Transverse colon (tissue), 4 donors: Measurements from ENCODE around the gene TNFSF8. TPM values are rescaled to one million over a fixed set of nuclear protein-coding genes. Genes with fewer than 3 reads are reported as not detected.

Source experiments
- DNase-seq: peaks from one replicate; pipeline ENCODE4 v3.0.0-alpha.2; 2019
- H3K27ac ChIP-seq, 4 donors: fragments of 200-600 bp; sonication (generic); 2 replicates each; pipeline ENCODE4 v1.5.1; 2016 to 2018; ENCODE audit warnings: inconsistent platforms in 4 of 4
- H3K27me3 ChIP-seq: fragments of 200-600 bp; sonication (generic); 2 replicates; pipeline ENCODE4 v1.5.1; 2017; ENCODE audit warnings: inconsistent platforms
- H3K36me3 ChIP-seq, 4 donors: fragments of 200-600 bp; sonication (generic); 2 replicates each; pipeline ENCODE4 v1.5.1; 2017 to 2019; ENCODE audit warnings: inconsistent platforms in 4 of 4
- H3K4me1 ChIP-seq, 4 donors: fragments of 200-600 bp; sonication (generic); 2 replicates each; pipeline ENCODE4 v1.5.1; 2017 to 2020; ENCODE audit warnings: inconsistent platforms in 4 of 4
- H3K4me3 ChIP-seq, 4 donors: fragments of 200-600 bp; sonication (generic); 1 replicate in 1 of 4; 2 replicates in 3 of 4; pipeline versions ENCODE4 v1.5.1 to v1.6.1; 2017 to 2019; ENCODE audit warnings: inconsistent platforms in 4 of 4
- H3K9me3 ChIP-seq, 2 donors: fragments of 200-600 bp; sonication (generic); 2 replicates each; pipeline ENCODE4 v1.5.1; 2017 to 2019; ENCODE audit warnings: inconsistent platforms in 2 of 2
- CTCF ChIP-seq, 5 experiments: fragments of 200-600 bp in 3 of 5; fragments of 450-650 bp in 2 of 5; sonication (generic) in 3 of 5; IDR thresholded peaks; 1 replicate in 2 of 5; 2 replicates in 3 of 5; pipeline ENCODE4 v1.5.1; 2016 to 2017; ENCODE audit warnings: antibody characterized with exemption in 5 of 5, inconsistent platforms in 3 of 5, mild to moderate bottlenecking in 2 of 5, moderate library complexity in 1 of 5
- EP300 ChIP-seq: sonication (generic); formaldehyde crosslinking; IDR thresholded peaks from one replicate; pipeline ENCODE4 v1.6.1; 2017; ENCODE audit warnings: antibody characterized with exemption, low read depth
- POLR2A ChIP-seq: fragments of 450-650 bp; IDR thresholded peaks from one replicate; pipeline ENCODE4 v1.6.1; 2016; ENCODE audit warnings: antibody characterized with exemption, mild to moderate bottlenecking, moderate library complexity
- POLR2AphosphoS5 ChIP-seq, 3 donors: sonication (generic); formaldehyde crosslinking; IDR thresholded peaks; one replicate each; pipeline ENCODE4 v1.6.1; 2016; ENCODE audit warnings: antibody characterized with exemption in 3 of 3
- WGBS, 2 donors: methylation state at CpG; one replicate each; pipeline ENCODE4 v1.1.5; 2018; ENCODE audit warnings: low coverage in 1 of 2; 5-methylcytosine and 5-hydroxymethylcytosine counted together
- in situ Hi-C, 4 donors: fragments of 200-750 bp; cut with MboI; loops; one replicate each; pipeline versions ENCODE4 v1.15.0 to v1.15.1; 2017; ENCODE audit warnings: low sequenced_read_pairs in 3 of 4, low pct_ligation_motif_present in 1 of 4, low pct_unique_long_range_greater_than_20kb in 1 of 4
- intact Hi-C: fragments of 100-400 bp; cut with DNase I; formaldehyde crosslinking; loops from one replicate; pipeline ENCODE4 v1.15.1; 2023; ENCODE audit warnings: low total_unique reads
- total RNA-seq, 4 donors: library from RNA; depleted of rRNA; stranded (reverse); fragments of >200 nt; gene quantifications; one replicate each; pipeline ENCODE4 v1.1.0, GENCODE V29; 2016

TNFSF8 gene
- total RNA-seq: 1 to 10 TPM in 2 of 4 donors, not detected in 2; 1.2 to 5.2 TPM

GRCh38 chr9:114930056-114930812 lies at the start of gene TNFSF8:
Gene TNFSF8 (minus strand): TSS chr9:114930591. CDS start chr9:114930303, 288 bp downstream.
- no peaks in the 10 kb centered on the region for H3K9me3 ChIP-seq
- no peaks in the 10 kb centered on the region for H3K27me3 ChIP-seq
- peak; percentile 35 for DNase-seq
- no peaks in the 10 kb centered on the region for H3K36me3 ChIP-seq
- no peak for TF ChIP-seq CTCF (IDR thresholded peaks at IDR 0.05)
- peak in 2 of 3 donors; percentile 15 to 33 for TF ChIP-seq POLR2AphosphoS5 (IDR thresholded peaks at IDR 0.05)
- TF ChIP-seq POLR2A: peak; percentile 56
- TF ChIP-seq EP300: no peak
- peak within 1 kb of the TSS; percentile 41 to 69 (median 58) for H3K27ac ChIP-seq
- in situ Hi-C loops: no loop called here
- no peaks in the 10 kb centered on the region for H3K4me1 ChIP-seq
- H3K4me3 ChIP-seq: peak within 1 kb of the TSS in 2 of 4 donors; percentile 17 to 33
- intact Hi-C loops: no loop called here
- 65 to 93% methylated on average over 6 to 24 of the region's 24 CpGs for WGBS, 2 donors

- no peaks in the 10 kb centered on the region for H3K4me1 ChIP-seq
- TF ChIP-seq POLR2A: no peak
- TF ChIP-seq POLR2AphosphoS5 (IDR thresholded peaks at IDR 0.05): no peak
- no peak for TF ChIP-seq EP300
- no peak for TF ChIP-seq CTCF (IDR thresholded peaks at IDR 0.05)
- H3K27ac ChIP-seq: no peak overlapping the region
- no peaks in the 10 kb centered on the region for H3K9me3 ChIP-seq
- in situ Hi-C loops: no loop called here
- no peak overlapping the region for H3K4me3 ChIP-seq
- 91% methylated on average over 2 of the region's 2 CpGs; no CpG with 5 or more reads in 1 of the 2 donors for WGBS, 2 donors
- H3K36me3 ChIP-seq: no peaks in the 10 kb centered on the region
- intact Hi-C loops: no loop called here
- H3K27me3 ChIP-seq: no peaks in the 10 kb centered on the region
- DNase-seq: no peak
These were observed 42.8 kb upstream of the TNFSF8 start for GRCh38 chr9:114973216-114973615.

GRCh38 chr9:114972510-114973136 lies 42.2 kb upstream of the TNFSF8 start:
- no peaks in the 10 kb centered on the region for H3K27me3 ChIP-seq
- in situ Hi-C loops (no loop called here), intact Hi-C loops (no loop called here)
- no peaks in the 10 kb centered on the region for H3K36me3 ChIP-seq
- H3K4me1 ChIP-seq: no peaks in the 10 kb centered on the region
- 51 to 66% methylated on average over 2 to 3 of the region's 3 CpGs for WGBS, 2 donors
- no peak overlapping the region for H3K27ac ChIP-seq
- no peak for TF ChIP-seq POLR2AphosphoS5 (IDR thresholded peaks at IDR 0.05)
- TF ChIP-seq EP300: no peak
- no peak for TF ChIP-seq CTCF (IDR thresholded peaks at IDR 0.05)
- TF ChIP-seq POLR2A: no peak
- H3K9me3 ChIP-seq: no peaks in the 10 kb centered on the region
- no peak overlapping the region for H3K4me3 ChIP-seq
- no peak for DNase-seq

GRCh38 chr9:114969269-114969668 lies 38.9 kb upstream of the TNFSF8 start:
- 20 to 37% methylated on average over 1 of the region's 1 CpG for WGBS, 2 donors
- Histone ChIP-seq H3K4me1 (no peaks in the 10 kb centered on the region), H3K36me3 (no peaks in the 10 kb centered on the region), H3K4me3 (no peak overlapping the region), H3K27me3 (no peaks in the 10 kb centered on the region), H3K9me3 (no peaks in the 10 kb centered on the region), H3K27ac (no peak overlapping the region)
- intact Hi-C loops (no loop called here), in situ Hi-C loops (no loop called here)
- TF ChIP-seq EP300: no peak
- TF ChIP-seq POLR2A: no peak
- no peak for TF ChIP-seq POLR2AphosphoS5 (IDR thresholded peaks at IDR 0.05)
- TF ChIP-seq CTCF (IDR thresholded peaks at IDR 0.05): no peak
- no peak for DNase-seq
